B cell (primary cell): ENCODE data around the gene UCN3.
"Not testable (repeated sequence)": the region's sequence is repeated elsewhere in the genome, so short reads cannot be mapped to it uniquely, and the experiment has no call there.

Experiments used
- CTCF ChIP-seq: fragments of 200-600 bp; IDR thresholded peaks from one replicate; pipeline ENCODE4 v1.8.0; 2022; ENCODE audit warnings: antibody characterized with exemption, mild to moderate bottlenecking
- EZH2 ChIP-seq: IDR thresholded peaks from 2 replicates; pipeline ENCODE4 v1.6.1; 2012; ENCODE audit warnings: borderline replicate concordance, low read depth, mild to moderate bottlenecking, moderate library complexity, low read length; ENCODE audit not compliant: insufficient read depth, poor library complexity, severe bottlenecking

- TF ChIP-seq CTCF, EZH2: not testable (repeated sequence)
Observed at GRCh38 chr10:5379202-5379601, 14.4 kb downstream of the UCN3 start.
